H9 (cell line): ENCODE measurements around the gene MKI67. TPM values are rescaled to one million over a fixed set of nuclear protein-coding genes. Genes with fewer than 3 reads are reported as not detected.

Experiments
- DNase-seq: peaks from one replicate; pipeline ENCODE4 v3.0.0-alpha.2; 2017
- H2AFZ ChIP-seq: one replicate; pipeline ENCODE4 v1.6.1; 2013; ENCODE audit warnings: mild to moderate bottlenecking, low read length, control low read depth, moderate library complexity
- H2AK5ac ChIP-seq: 2 replicates; pipeline ENCODE4 v1.6.1; 2013; ENCODE audit warnings: low read length, control low read depth, mixed read lengths; ENCODE audit not compliant: insufficient read length
- H2BK120ac ChIP-seq: one replicate; pipeline ENCODE4 v1.6.1; 2013; ENCODE audit warnings: low read depth, mild to moderate bottlenecking, low read length, control low read depth, inconsistent platforms; ENCODE audit not compliant: poor library complexity, severe bottlenecking
- H2BK12ac ChIP-seq: 2 replicates; pipeline ENCODE4 v1.6.1; 2013; ENCODE audit warnings: low read length, control low read depth, mixed read lengths, low read depth; ENCODE audit not compliant: insufficient read length
- H2BK15ac ChIP-seq: 2 replicates; pipeline ENCODE4 v1.6.1; 2013; ENCODE audit warnings: low read depth, low read length, control low read depth
- H2BK20ac ChIP-seq: one replicate; pipeline ENCODE4 v1.6.1; 2013; ENCODE audit warnings: low read depth, mild to moderate bottlenecking, low read length, control low read depth, inconsistent platforms; ENCODE audit not compliant: poor library complexity, severe bottlenecking
- H2BK5ac ChIP-seq: 2 replicates; pipeline ENCODE4 v1.6.1; 2013; ENCODE audit warnings: low read length, control low read depth, mixed read lengths; ENCODE audit not compliant: insufficient read length
- H3K14ac ChIP-seq: 2 replicates; pipeline ENCODE4 v1.6.1; 2013; ENCODE audit warnings: low read length, control low read depth; ENCODE audit not compliant: insufficient read depth
- H3K18ac ChIP-seq: 2 replicates; pipeline ENCODE4 v1.6.1; 2013; ENCODE audit warnings: low read depth, mild to moderate bottlenecking, mixed read lengths, low read length, control low read depth; ENCODE audit not compliant: insufficient read length
- H3K23ac ChIP-seq: 2 replicates; pipeline ENCODE4 v1.6.1; 2013; ENCODE audit warnings: low read length, control low read depth, mixed read lengths, low read depth; ENCODE audit not compliant: insufficient read length
- H3K23me2 ChIP-seq: 2 replicates; pipeline ENCODE4 v1.6.1; 2013; ENCODE audit warnings: low read depth, mild to moderate bottlenecking, mixed read lengths, low read length, control low read depth; ENCODE audit not compliant: insufficient read length, poor library complexity, severe bottlenecking
- H3K27ac ChIP-seq: 2 replicates; pipeline ENCODE4 v1.5.1; 2013; ENCODE audit warnings: low read length, control low read depth, mixed read lengths, low read depth; ENCODE audit not compliant: insufficient read length
- H3K27me3 ChIP-seq: 2 replicates; pipeline ENCODE4 v1.6.1; 2013; ENCODE audit warnings: low read length, control low read depth, inconsistent platforms; ENCODE audit not compliant: insufficient read depth
- H3K4ac ChIP-seq: 2 replicates; pipeline ENCODE4 v1.6.1; 2013; ENCODE audit warnings: low read depth, mild to moderate bottlenecking, control low read depth, inconsistent platforms, low read length, moderate library complexity
- H3K4me1 ChIP-seq: 2 replicates; pipeline ENCODE4 v1.6.1; 2013; ENCODE audit warnings: low read length, control low read depth, inconsistent platforms; ENCODE audit not compliant: insufficient read depth
- H3K4me2 ChIP-seq: 2 replicates; pipeline ENCODE4 v1.6.1; 2013; ENCODE audit warnings: low read length, control low read depth, mixed read lengths; ENCODE audit not compliant: insufficient read length, insufficient read depth
- H3K56ac ChIP-seq: 2 replicates; pipeline ENCODE4 v1.6.1; 2013; ENCODE audit warnings: low read depth, mild to moderate bottlenecking, mixed read lengths, low read length, control low read depth; ENCODE audit not compliant: insufficient read length
- H3K79me1 ChIP-seq: 2 replicates; pipeline ENCODE4 v1.6.1; 2013; ENCODE audit warnings: low read depth, mild to moderate bottlenecking, moderate library complexity, low read length, control low read depth, inconsistent platforms; ENCODE audit not compliant: insufficient read depth, poor library complexity, severe bottlenecking
- H3K79me2 ChIP-seq: 2 replicates; pipeline ENCODE4 v1.6.1; 2013; ENCODE audit warnings: low read length, control low read depth, inconsistent platforms; ENCODE audit not compliant: insufficient read depth
- H3K9ac ChIP-seq: 2 replicates; pipeline ENCODE4 v1.6.1; 2013; ENCODE audit warnings: low read length, control low read depth, mixed read lengths; ENCODE audit not compliant: insufficient read length; ENCODE audit errors: extremely low read depth
- H3K9me3 ChIP-seq: one replicate; pipeline ENCODE4 v1.6.1; 2013; ENCODE audit warnings: low read depth, low read length, inconsistent platforms; ENCODE audit not compliant: control insufficient read depth
- H3T11ph ChIP-seq: one replicate; pipeline ENCODE4 v1.6.1; 2013; ENCODE audit warnings: mild to moderate bottlenecking, low read length, control low read depth, inconsistent platforms
- H4K20me1 ChIP-seq: one replicate; pipeline ENCODE4 v1.6.1; 2013; ENCODE audit not compliant: control insufficient read depth, insufficient read length, insufficient read depth
- H4K5ac ChIP-seq: 2 replicates; pipeline ENCODE4 v1.6.1; 2013; ENCODE audit warnings: low read depth, mild to moderate bottlenecking, mixed read lengths, low read length, control low read depth; ENCODE audit not compliant: insufficient read length
- H4K8ac ChIP-seq: replicated peaks from 2 replicates; pipeline ENCODE4 v1.6.1; 2013; ENCODE audit warnings: low read length, control low read depth, mixed read lengths, low read depth; ENCODE audit not compliant: insufficient read length
- H4K91ac ChIP-seq: 2 replicates; pipeline ENCODE4 v1.6.1; 2013; ENCODE audit warnings: low read depth, mild to moderate bottlenecking, moderate library complexity, mixed read lengths, low read length, control low read depth; ENCODE audit not compliant: insufficient read length
- H3K27ac Mint-ChIP-seq, 3 experiments: 2 replicates in 2 of 3; 3 replicates in 1 of 3; pipeline ENCODE4 v1.8.0; 2020 to 2021; ENCODE audit warnings: mixed read lengths in 3 of 3, mild to moderate bottlenecking in 1 of 3, moderate library complexity in 1 of 3
- H3K27me3 Mint-ChIP-seq: 2 replicates; pipeline ENCODE4 v1.8.0; 2021; ENCODE audit warnings: low read depth, mild to moderate bottlenecking, moderate library complexity, mixed read lengths
- H3K36me3 Mint-ChIP-seq, 3 experiments: 2 replicates in 2 of 3; 3 replicates in 1 of 3; pipeline ENCODE4 v1.8.0; 2020 to 2021; ENCODE audit warnings: low read depth in 3 of 3, mixed read lengths in 3 of 3; ENCODE audit not compliant: insufficient read depth in 1 of 3
- H3K4me1 Mint-ChIP-seq, 2 experiments: 2 replicates each; pipeline ENCODE4 v1.8.0; 2020; ENCODE audit warnings: mixed read lengths in 2 of 2
- H3K4me3 Mint-ChIP-seq, 2 experiments: 2 replicates in 1 of 2; 3 replicates in 1 of 2; pipeline ENCODE4 v1.8.0; 2020 to 2021; ENCODE audit warnings: mild to moderate bottlenecking in 2 of 2, mixed read lengths in 2 of 2, moderate library complexity in 1 of 2
- H3K9me3 Mint-ChIP-seq, 2 experiments: 2 replicates in 1 of 2; 3 replicates in 1 of 2; pipeline ENCODE4 v1.8.0; 2020; ENCODE audit warnings: mild to moderate bottlenecking in 2 of 2, mixed read lengths in 2 of 2, moderate library complexity in 1 of 2
- WGBS: extraction: QIAGEN DNeasy Blood & Tissue Kit; methylation state at CpG from one replicate; pipeline ENCODE4 v1.1.7; 2013; ENCODE audit warnings: missing lambda C conversion rate, low lambda C conversion rate, mixed read lengths; ENCODE audit not compliant: insufficient read length; ENCODE audit errors: extremely low coverage; 5-methylcytosine and 5-hydroxymethylcytosine counted together
- total RNA-seq: library from RNA; stranded (reverse); gene quantifications from 2 replicates; pipeline ENCODE4 v1.2.1, GENCODE V29; 2021
- TF ChIP-seq, protein P1 (sequence below): fragments of 200-600 bp; sonication (generic); conservative IDR thresholded peaks from 3 replicates; pipeline ENCODE4 v1.8.0; 2021; ENCODE audit warnings: antibody characterized with exemption, mild to moderate bottlenecking

The MKI67 gene
- total RNA-seq, 1 experiment from 2014 or later: 108 TPM

GRCh38 chr10:128128582-128128981 is 2.4 kb upstream of the MKI67 start:
- Histone ChIP-seq H2AK5ac (no peak overlapping the region), H4K8ac (no peak overlapping the region), H2BK120ac (no peak overlapping the region), H4K91ac (no peak overlapping the region), H3K9me3 (no peaks in the 10 kb centered on the region), H3K18ac (no peak overlapping the region), H3K4me2 (no peak overlapping the region), H3K23me2 (peaks cover 7% of the 10 kb centered on the region), H3K9ac (no peak overlapping the region), H4K5ac (no peak overlapping the region), H4K20me1 (no peaks in the 10 kb centered on the region), H3K14ac (no peak overlapping the region), H3K56ac (no peak overlapping the region), H3K4me1 (peaks cover 3% of the 10 kb centered on the region; the same call in 1 of the 2 replicates), H2AFZ (no peak overlapping the region), H3K79me2 (peaks cover 15% of the 10 kb centered on the region; the same call in 1 of the 2 replicates), H3K4ac (no peak overlapping the region), H2BK15ac (no peak overlapping the region), H2BK12ac (no peak overlapping the region), H2BK20ac (no peak overlapping the region), H3K27me3 (no peaks in the 10 kb centered on the region), H3T11ph (no peak overlapping the region), H3K27ac (no peak overlapping the region), H2BK5ac (no peak overlapping the region), H3K23ac (no peak overlapping the region), H3K79me1 (peaks cover 3% of the 10 kb centered on the region)
- Mint-ChIP-seq H3K36me3 (peaks cover 5 to 12% (median 11%) of the 10 kb centered on the region in 3 experiments; a peak in 5 of 7 replicates), H3K4me1 (peaks cover 24 to 28% of the 10 kb centered on the region in 2 experiments), H3K4me3 (no peak overlapping the region), H3K27ac (no peak overlapping the region), H3K9me3 (peaks cover 0 to 2% of the 10 kb centered on the region in 2 experiments; a peak in 1 of 5 replicates), H3K27me3 (peaks cover 4% of the 10 kb centered on the region)
- no peak for DNase-seq
- WGBS: no CpG with 5 or more reads among the region's 8 CpGs
- TF ChIP-seq, protein P1, sequence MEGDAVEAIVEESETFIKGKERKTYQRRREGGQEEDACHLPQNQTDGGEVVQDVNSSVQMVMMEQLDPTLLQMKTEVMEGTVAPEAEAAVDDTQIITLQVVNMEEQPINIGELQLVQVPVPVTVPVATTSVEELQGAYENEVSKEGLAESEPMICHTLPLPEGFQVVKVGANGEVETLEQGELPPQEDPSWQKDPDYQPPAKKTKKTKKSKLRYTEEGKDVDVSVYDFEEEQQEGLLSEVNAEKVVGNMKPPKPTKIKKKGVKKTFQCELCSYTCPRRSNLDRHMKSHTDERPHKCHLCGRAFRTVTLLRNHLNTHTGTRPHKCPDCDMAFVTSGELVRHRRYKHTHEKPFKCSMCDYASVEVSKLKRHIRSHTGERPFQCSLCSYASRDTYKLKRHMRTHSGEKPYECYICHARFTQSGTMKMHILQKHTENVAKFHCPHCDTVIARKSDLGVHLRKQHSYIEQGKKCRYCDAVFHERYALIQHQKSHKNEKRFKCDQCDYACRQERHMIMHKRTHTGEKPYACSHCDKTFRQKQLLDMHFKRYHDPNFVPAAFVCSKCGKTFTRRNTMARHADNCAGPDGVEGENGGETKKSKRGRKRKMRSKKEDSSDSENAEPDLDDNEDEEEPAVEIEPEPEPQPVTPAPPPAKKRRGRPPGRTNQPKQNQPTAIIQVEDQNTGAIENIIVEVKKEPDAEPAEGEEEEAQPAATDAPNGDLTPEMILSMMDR: no peak
